Suprapubic skin (tissue), 4 donors: Measurements from ENCODE around the gene TRIM45. TPM values are rescaled to one million over a fixed set of nuclear protein-coding genes. Genes with fewer than 3 reads are reported as not detected.

ENCODE experiments used
- DNase-seq, 2 donors: peaks; one replicate each; pipeline ENCODE4 v3.0.0-alpha.2; 2019; ENCODE audit warnings: low spot score in 2 of 2
- H3K27ac ChIP-seq: fragments of 200-600 bp; sonication (generic); one replicate; pipeline ENCODE4 v1.5.1; 2019
- H3K27me3 ChIP-seq: fragments of 200-600 bp; sonication (generic); one replicate; pipeline ENCODE4 v1.5.1; 2019
- H3K36me3 ChIP-seq: fragments of 200-600 bp; sonication (generic); one replicate; pipeline ENCODE4 v1.5.1; 2019
- H3K4me1 ChIP-seq: fragments of 200-600 bp; sonication (generic); one replicate; pipeline ENCODE4 v1.5.1; 2019
- H3K4me3 ChIP-seq: fragments of 200-600 bp; sonication (generic); one replicate; pipeline ENCODE4 v1.5.1; 2019; ENCODE audit warnings: mild to moderate bottlenecking
- H3K9me3 ChIP-seq: fragments of 200-600 bp; sonication (generic); one replicate; pipeline ENCODE4 v1.5.1; 2019
- CTCF ChIP-seq, 2 donors: fragments of 200-600 bp in 1 of 2; fragments of 450-650 bp in 1 of 2; sonication (generic) in 1 of 2; IDR thresholded peaks; one replicate each; pipeline ENCODE4 v1.5.1; 2016 to 2019; ENCODE audit warnings: antibody characterized with exemption in 2 of 2, mild to moderate bottlenecking in 1 of 2, moderate library complexity in 1 of 2
- EP300 ChIP-seq: sonication (generic); formaldehyde crosslinking; IDR thresholded peaks from one replicate; pipeline ENCODE4 v1.6.1; 2017; ENCODE audit warnings: antibody characterized with exemption
- POLR2A ChIP-seq, 2 donors: fragments of 450-650 bp; IDR thresholded peaks; one replicate each; pipeline ENCODE4 v1.6.1; 2017; ENCODE audit warnings: antibody characterized with exemption in 2 of 2, mild to moderate bottlenecking in 2 of 2, moderate library complexity in 2 of 2
- POLR2AphosphoS5 ChIP-seq, 3 donors: sonication (generic); formaldehyde crosslinking; IDR thresholded peaks; one replicate each; pipeline ENCODE4 v1.6.1; 2017; ENCODE audit warnings: antibody characterized with exemption in 3 of 3
- WGBS: methylation state at CpG from one replicate; pipeline ENCODE4 v1.1.5; 2018; 5-methylcytosine and 5-hydroxymethylcytosine counted together
- total RNA-seq, 4 donors: library from RNA; depleted of rRNA; stranded (reverse); fragments of >200 nt; gene quantifications; one replicate each; pipeline ENCODE4 v1.1.0, GENCODE V29; 2016

Gene TRIM45
- total RNA-seq, 4 donors from 2014 or later: 2.6 to 10.4 (median 3.8) TPM

DNA sequence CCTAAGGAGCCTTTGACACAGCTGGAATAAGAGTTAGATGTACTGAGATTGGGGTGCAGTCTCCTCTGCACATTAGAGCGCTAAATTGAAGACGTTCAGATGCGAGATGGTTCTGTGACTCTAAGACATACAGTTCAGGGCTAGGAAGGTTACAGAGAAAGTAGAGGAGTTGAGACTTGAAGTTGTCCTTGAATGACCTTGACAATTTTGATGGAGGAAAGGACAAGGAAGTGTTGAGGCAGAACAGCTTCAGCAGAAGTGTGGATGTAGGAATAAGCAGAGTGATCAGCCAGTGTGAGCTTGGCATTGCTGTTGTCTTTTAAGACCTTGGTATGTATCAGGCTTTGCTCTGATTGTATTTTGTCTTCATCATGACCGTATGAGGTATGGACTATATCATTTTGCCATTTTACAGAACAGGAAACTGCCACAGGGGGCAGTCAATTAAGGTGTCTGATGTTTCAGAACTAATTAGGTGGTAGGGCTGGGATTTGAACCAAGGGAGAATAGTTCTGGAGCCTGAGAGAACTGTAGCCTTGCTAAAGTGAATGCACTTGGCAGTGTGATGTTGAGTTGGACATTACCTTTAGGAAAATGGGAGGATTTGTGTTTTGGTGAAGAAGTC is 52.2 kb downstream of the TRIM45 start:
- no peaks in the 10 kb centered on the region for H3K27me3 ChIP-seq
- whole genome bisulfite sequencing: 85% methylated on average over 4 of the region's 4 CpGs
- H3K9me3 ChIP-seq: no peaks in the 10 kb centered on the region
- no peaks in the 10 kb centered on the region for H3K4me1 ChIP-seq
- H3K36me3 ChIP-seq: peaks cover 14% of the 10 kb centered on the region
- DNase-seq: no peak
- no peak overlapping the region for H3K4me3 ChIP-seq
- no peak for TF ChIP-seq CTCF (IDR thresholded peaks at IDR 0.05)
- TF ChIP-seq EP300: no peak
- no peak for TF ChIP-seq POLR2A (IDR thresholded peaks at IDR 0.05)
- TF ChIP-seq POLR2AphosphoS5 (IDR thresholded peaks at IDR 0.05): no peak
- H3K27ac ChIP-seq: no peak overlapping the region

DNA sequence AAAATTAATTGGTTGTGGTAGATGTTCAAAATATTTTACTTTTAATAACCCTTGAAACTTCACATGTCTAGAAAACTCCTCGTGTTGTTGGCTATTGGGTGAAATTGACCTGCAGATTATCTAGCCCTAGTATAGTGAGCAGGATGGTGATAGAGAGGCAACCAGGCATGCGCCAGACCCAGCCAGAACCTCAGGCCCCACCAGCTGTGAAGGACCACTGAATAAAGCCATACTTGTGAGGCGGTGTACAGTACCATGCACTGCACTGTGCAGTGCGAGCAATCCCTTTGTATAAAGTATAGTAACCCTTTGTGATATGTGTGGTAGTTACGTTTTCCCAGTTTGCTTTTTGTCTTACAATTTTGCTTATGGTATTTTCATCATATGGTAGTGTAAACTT is 53.0 kb downstream of the TRIM45 start:
- no peaks in the 10 kb centered on the region for H3K9me3 ChIP-seq
- H3K4me3 ChIP-seq: no peak overlapping the region
- peaks cover 13% of the 10 kb centered on the region for H3K36me3 ChIP-seq
- H3K4me1 ChIP-seq: no peaks in the 10 kb centered on the region
- WGBS: 94% methylated on average over 5 of the region's 5 CpGs
- no peaks in the 10 kb centered on the region for H3K27me3 ChIP-seq
- TF ChIP-seq EP300 (no peak), CTCF (IDR thresholded peaks at IDR 0.05) (no peak), POLR2AphosphoS5 (IDR thresholded peaks at IDR 0.05) (no peak)
- H3K27ac ChIP-seq: no peak overlapping the region
- no peak for DNase-seq

DNA sequence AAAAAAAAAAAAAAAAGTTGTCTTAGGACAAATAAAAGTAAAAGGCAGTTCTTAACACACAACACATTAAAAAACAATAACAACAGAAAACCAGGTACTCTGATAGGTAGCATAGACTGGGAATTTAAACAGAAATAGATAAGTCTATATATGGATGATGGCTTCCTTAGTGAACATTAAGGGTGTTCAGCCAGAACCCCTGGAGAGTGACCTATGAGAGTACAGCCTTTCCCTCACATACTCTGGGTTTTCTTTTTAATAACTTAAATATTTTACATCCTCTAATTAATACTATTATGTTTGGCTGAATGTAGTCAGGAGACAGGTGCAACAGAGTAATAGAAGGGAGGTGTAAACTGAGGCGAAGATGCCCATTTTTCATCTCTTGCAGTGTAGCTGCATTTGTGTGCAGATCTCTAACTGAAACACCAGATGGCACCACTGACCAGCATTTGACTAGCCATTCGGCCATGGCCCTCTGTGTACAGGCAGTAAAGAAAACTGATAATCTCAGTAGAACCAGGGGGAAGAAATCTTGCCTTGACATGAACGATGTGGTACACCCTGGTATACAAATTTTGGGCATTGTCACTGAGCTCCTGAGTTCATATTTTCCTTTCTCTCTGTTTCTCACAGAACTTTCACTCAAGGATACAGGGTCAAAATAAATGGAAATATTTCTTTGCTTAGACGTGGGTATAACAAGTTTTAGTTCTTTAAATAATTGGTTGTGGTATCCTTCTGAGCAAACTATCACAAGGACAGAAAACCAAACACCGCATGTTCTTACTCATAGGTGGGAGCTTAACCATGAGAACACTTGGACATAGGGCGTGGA is 53.8 kb downstream of the TRIM45 start:
- no peak for DNase-seq
- H3K27me3 ChIP-seq: no peaks in the 10 kb centered on the region
- TF ChIP-seq EP300 (no peak), CTCF (IDR thresholded peaks at IDR 0.05) (peak; percentile 61 to 69)
- H3K36me3 ChIP-seq: peaks cover 13% of the 10 kb centered on the region
- 69% methylated on average over 6 of the region's 6 CpGs for WGBS
- H3K27ac ChIP-seq: no peak overlapping the region
- H3K4me3 ChIP-seq: no peak overlapping the region
- H3K4me1 ChIP-seq: no peaks in the 10 kb centered on the region
- no peaks in the 10 kb centered on the region for H3K9me3 ChIP-seq

DNA sequence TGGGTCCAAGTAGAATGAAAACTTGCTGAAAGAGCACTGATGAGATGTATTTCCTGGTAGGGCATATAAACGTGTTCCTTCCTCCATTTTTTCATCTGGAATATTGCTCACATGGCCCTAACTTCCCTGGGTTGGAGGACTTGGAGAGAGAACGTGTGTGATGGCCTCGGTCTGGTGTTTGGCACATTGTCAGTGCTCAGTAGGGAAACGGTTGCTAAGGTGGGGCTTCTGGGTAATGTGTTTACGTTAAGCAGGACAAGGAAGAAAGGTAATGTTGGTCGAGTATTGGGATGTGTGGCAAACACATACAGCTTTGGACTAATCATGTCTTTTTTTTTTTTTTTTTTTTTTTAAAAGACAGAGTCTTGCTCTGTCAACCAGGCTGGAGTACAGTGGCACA is 55.2 kb downstream of the TRIM45 start:
- H3K36me3 ChIP-seq: peaks cover 13% of the 10 kb centered on the region
- TF ChIP-seq EP300: no peak
- no peak for TF ChIP-seq POLR2A (IDR thresholded peaks at IDR 0.05)
- TF ChIP-seq CTCF (IDR thresholded peaks at IDR 0.05): no peak
- TF ChIP-seq POLR2AphosphoS5 (IDR thresholded peaks at IDR 0.05): no peak
- WGBS: 69% methylated on average over 6 of the region's 6 CpGs
- H3K4me3 ChIP-seq: no peak overlapping the region
- peaks cover 3% of the 10 kb centered on the region for H3K4me1 ChIP-seq
- DNase-seq: no peak
- H3K27me3 ChIP-seq: no peaks in the 10 kb centered on the region
- H3K9me3 ChIP-seq: no peaks in the 10 kb centered on the region
- H3K27ac ChIP-seq: no peak overlapping the region

DNA sequence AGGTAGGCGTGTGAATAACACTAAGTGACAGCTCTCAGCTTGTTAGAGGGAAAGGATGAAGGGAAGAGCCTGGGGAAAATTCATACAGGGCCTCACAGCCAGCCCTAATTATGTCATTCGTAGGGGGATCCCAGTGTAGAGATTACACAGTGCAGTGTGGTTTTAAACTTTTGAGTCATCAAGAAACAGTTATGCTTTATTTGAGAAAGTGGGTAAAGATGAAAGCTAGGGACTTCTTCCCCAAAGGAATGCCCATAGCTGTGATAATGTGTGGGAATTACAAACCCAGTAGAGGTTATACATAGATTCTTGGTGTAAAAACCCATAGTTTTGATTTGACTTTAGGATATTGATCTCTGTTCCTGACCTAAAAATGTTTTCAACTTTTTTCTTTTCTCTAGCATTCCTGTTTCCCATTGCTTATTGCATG is 59.5 kb downstream of the TRIM45 start:
- Histone ChIP-seq H3K9me3 (no peaks in the 10 kb centered on the region), H3K4me1 (peaks cover 22% of the 10 kb centered on the region), H3K4me3 (no peak overlapping the region), H3K36me3 (peaks cover 11% of the 10 kb centered on the region), H3K27ac (no peak overlapping the region), H3K27me3 (no peaks in the 10 kb centered on the region)
- DNase-seq: no peak
- no peak for TF ChIP-seq POLR2AphosphoS5 (IDR thresholded peaks at IDR 0.05)
- TF ChIP-seq CTCF (IDR thresholded peaks at IDR 0.05): no peak
- TF ChIP-seq POLR2A (IDR thresholded peaks at IDR 0.05): no peak
- 60% methylated on average over 2 of the region's 2 CpGs for WGBS
